ENCODE measurements around the gene ADGRF1.
"Not testable (repeated sequence)": the region's sequence is repeated elsewhere in the genome, so short reads cannot be mapped to it uniquely, and the experiment has no call there.

ADGRF1 gene

DNA sequence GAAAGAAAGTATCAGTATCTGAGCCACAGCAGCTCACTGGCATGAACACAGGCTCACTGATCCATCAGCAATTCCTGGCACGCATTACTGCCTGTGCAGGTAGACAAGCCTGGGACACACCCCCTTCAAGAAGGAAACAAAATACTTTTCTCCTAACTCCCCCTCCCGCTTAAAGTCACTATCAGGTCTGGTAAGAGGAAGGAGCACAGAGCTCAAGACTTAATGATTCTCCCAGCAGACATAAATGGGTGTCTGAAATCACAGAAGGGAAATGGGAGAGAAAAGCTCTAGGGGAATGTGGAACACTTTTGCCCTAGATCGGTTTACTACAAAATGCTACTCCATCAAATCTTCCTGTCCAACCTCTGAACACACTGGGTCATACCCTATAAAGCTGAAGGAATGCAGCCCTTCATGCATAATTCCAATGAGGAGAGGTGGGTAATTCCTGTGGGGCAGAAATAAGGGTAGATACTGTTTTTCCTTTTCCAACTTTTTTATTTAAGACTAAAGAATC, at the start of gene ADGRF1:
Gene ADGRF1 (minus strand): TSS at position 58 of the 517 bp plus-strand sequence. CDS start 13,271 bp downstream, outside the sequence.
- FAIRE-seq (no peak), DNase-seq (ENCODE audit: insufficient read length, low spot score) (no peak)
- TF ChIP-seq, protein P1, sequence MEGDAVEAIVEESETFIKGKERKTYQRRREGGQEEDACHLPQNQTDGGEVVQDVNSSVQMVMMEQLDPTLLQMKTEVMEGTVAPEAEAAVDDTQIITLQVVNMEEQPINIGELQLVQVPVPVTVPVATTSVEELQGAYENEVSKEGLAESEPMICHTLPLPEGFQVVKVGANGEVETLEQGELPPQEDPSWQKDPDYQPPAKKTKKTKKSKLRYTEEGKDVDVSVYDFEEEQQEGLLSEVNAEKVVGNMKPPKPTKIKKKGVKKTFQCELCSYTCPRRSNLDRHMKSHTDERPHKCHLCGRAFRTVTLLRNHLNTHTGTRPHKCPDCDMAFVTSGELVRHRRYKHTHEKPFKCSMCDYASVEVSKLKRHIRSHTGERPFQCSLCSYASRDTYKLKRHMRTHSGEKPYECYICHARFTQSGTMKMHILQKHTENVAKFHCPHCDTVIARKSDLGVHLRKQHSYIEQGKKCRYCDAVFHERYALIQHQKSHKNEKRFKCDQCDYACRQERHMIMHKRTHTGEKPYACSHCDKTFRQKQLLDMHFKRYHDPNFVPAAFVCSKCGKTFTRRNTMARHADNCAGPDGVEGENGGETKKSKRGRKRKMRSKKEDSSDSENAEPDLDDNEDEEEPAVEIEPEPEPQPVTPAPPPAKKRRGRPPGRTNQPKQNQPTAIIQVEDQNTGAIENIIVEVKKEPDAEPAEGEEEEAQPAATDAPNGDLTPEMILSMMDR (IDR thresholded peaks at IDR 0.05; ENCODE audit: insufficient read depth, missing control alignments): no peak

DNA sequence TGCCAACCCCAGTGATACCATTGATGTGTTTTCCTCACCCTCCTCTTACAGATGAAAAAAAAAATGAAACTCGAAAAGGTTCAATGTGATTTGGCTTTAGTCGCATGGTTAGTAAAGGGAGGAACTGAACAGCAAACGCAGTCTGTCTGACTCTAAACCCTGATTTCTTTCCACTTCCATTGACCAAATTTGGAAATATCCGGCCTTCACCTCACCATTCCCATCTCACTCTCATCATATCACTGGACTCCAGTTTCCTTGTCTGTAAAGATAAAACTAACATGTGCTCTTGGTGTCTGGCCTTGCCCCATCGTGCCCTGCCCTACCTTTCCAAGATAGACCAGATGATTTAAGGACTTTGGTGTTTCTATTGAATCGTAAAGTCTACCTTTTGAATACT, 48.7 kb upstream of the ADGRF1 start:
- TF ChIP-seq, protein P1 (IDR thresholded peaks at IDR 0.05; ENCODE audit: insufficient read depth, missing control alignments): no peak

DNA sequence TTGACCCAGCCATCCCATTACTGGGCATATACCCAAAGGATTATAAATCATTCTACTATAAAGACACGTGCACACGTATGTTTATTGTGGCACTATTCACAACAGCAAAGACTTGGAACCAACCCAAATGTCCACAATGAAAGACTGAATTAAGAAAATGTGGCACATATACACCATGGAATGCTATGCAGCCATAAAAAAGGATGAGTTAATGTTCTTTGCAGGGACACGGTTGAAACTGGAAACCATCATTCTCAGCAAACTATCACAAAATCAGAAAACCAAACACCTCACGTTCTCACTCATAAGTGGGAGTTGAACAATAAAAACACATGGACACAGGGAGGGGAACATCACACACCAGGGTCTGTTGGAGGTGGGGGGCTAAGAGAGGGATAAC, 47.3 kb upstream of the ADGRF1 start:
- not testable (repeated sequence) for FAIRE-seq; DNase-seq (ENCODE audit: insufficient read length, low spot score)

More for the DNA sequence above, 48.7 kb upstream of the ADGRF1 start:
- no peak for DNase-seq (ENCODE audit: insufficient read length, low spot score)
- FAIRE-seq: no peak

DNA sequence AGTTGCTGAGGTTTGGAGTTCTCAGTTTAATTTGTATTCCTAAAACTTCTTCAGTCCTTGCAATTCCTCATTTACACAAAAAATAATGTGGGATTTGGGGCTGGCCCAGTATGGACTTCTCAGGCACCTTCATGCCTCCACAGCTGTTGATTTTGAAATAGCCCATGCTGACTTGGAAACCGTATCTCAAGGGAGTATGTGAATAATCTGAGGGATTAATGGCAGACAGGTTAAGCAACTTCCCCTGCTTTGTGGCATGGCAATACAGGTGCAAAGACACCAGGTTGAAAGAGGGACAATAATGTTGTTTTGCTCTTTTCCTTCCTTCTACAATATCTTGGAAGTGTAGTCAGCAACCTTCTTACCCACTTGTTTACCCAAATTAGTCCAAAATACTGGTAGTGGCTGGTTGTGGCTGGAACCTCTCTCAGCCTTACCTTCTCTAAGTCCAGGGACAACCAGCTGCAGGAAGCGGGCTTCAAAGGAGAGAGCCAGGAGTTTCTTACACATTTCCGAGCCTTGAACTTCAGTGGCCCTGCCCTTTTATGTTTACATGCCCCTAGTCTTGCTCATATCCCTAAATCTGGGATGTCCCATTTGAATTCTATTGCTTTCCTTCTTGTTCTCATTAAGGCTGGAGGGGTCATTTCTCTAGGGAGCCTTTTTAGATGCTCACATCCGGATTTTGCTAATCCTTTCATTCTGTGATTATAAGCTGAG, 44.1 kb upstream of the ADGRF1 start:
- FAIRE-seq (no peak), DNase-seq (ENCODE audit: insufficient read length, low spot score) (no peak)
- TF ChIP-seq, protein P1 (IDR thresholded peaks at IDR 0.05; ENCODE audit: insufficient read depth, missing control alignments): no peak

DNA sequence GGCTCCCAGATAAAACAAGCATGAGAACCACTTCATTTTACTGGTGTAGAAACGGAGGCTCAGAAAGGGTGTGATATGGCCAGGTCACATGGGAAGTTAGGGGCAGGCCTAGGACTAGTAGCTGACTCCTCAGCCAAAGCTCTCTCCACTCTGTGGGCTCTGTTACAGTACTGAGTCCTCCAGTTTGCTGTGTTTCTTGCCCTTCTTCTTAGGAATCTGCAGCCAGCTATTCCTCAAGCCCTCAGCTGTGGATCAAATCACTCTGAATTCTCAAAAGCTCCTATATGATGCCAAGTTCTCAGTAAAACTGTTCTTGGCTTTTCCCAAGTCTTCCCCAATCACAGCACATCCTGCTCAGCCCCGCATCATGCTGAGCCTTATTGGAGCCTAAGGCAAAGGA, 42.5 kb upstream of the ADGRF1 start:
- no peak for DNase-seq (ENCODE audit: insufficient read length, low spot score)

DNA sequence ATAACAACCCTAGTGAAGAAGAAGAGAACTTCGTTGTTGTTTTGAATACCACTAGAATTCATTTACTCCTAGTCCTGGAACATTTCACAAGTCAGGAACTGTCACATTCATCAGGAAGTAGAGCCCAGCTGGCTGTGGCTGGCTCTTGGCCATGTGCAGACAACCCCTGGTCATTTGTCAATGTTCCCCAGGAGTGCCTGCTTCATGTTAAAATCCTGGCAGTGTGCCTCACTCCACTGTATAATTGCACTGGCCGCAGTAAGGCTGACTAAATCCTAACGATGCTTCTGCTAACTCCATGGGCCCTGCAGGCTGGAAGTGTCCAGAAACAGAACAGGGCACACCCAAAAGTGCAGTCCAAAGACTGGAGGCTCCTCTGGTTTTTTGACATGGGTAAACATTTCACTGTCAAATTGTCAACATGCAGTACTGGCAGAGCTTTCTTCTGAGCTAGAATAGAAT, 41.5 kb upstream of the ADGRF1 start:
- DNase-seq (ENCODE audit: insufficient read length, low spot score) (no peak), FAIRE-seq (no peak)
- TF ChIP-seq, protein P1 (IDR thresholded peaks at IDR 0.05; ENCODE audit: insufficient read depth, missing control alignments): no peak

More for the DNA sequence above, 42.5 kb upstream of the ADGRF1 start:
- TF ChIP-seq, protein P1 (IDR thresholded peaks at IDR 0.05; ENCODE audit: insufficient read depth, missing control alignments): no peak
- FAIRE-seq: no peak

DNA sequence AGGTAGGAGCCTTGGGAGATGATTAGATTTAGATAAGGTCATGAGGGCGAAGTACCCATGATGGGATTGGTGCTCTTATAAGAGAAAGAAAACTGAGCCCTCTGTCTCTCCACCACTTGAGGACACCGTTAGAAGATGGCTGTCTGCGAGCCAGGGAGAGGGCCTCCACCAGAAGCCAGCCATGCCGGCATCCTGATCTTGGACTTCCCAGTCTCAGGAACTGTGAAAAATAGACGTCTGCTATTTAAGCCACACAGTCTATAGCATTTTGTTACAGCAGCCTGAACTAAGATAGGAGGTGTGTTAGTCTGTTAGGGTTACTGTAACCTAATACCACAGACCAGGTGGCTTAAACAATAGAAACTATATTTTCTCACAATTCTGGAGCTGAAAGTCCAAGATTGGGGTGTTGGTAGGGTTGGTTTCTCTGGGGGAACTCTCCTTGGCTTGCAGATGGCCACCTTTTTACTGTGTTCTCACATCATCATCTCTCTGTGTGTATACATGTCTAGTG, 38.0 kb upstream of the ADGRF1 start:
- FAIRE-seq (no peak), DNase-seq (ENCODE audit: insufficient read length, low spot score) (no peak)
- TF ChIP-seq, protein P1 (IDR thresholded peaks at IDR 0.05; ENCODE audit: insufficient read depth, missing control alignments): no peak
